H1 (cell line): ENCODE data around the gene CCDC141. TPM values are rescaled to one million over a fixed set of nuclear protein-coding genes. Genes with fewer than 3 reads are reported as not detected.

ENCODE experiments used
- CTCF ChIA-PET: fragments of 300-600 bp; sonication (Branson Sonifier 250); formaldehyde crosslinking; loops from one replicate; lab custom pipeline; 2021; ENCODE audit not compliant: partially characterized antibody; lab: Charles Lee
- POLR2A ChIA-PET: fragments of 300-600 bp; sonication (Branson Sonifier 250); formaldehyde crosslinking; loops from one replicate; lab custom pipeline; 2021; ENCODE audit warnings: inconsistent platforms; ENCODE audit not compliant: partially characterized antibody; lab: Charles Lee
- DNase-seq, 2 experiments: peaks; one replicate each; pipeline versions ENCODE4 v3.0.0 to v3.0.0-alpha.2; 2010 to 2022; ENCODE audit warnings: low spot score in 2 of 2, low read depth in 1 of 2, mixed read lengths in 1 of 2
- FAIRE-seq: peaks from 2 replicates; lab custom pipeline; 2011; peaks lifted over from hg19 to GRCh38; lab: Jason Lieb, UNC
- H2AFZ ChIP-seq: 2 replicates; pipeline ENCODE4 v1.8.1; 2012; ENCODE audit warnings: low read length, inconsistent platforms
- H2AK5ac ChIP-seq: 2 replicates; pipeline ENCODE4 v1.6.1; 2013; ENCODE audit warnings: low read depth, low read length
- H2BK120ac ChIP-seq: replicated peaks from 2 replicates; pipeline ENCODE3; 2013; ENCODE audit warnings: low read depth, low read length, inconsistent platforms
- H2BK12ac ChIP-seq: 2 replicates; pipeline ENCODE4 v1.6.1; 2013; ENCODE audit warnings: low read depth, low read length
- H2BK15ac ChIP-seq: 2 replicates; pipeline ENCODE4 v1.6.1; 2013; ENCODE audit warnings: low read length
- H2BK20ac ChIP-seq: 2 replicates; pipeline ENCODE4 v1.6.1; 2013; ENCODE audit warnings: low read length
- H2BK5ac ChIP-seq: 2 replicates; pipeline ENCODE4 v1.6.1; 2013; ENCODE audit warnings: low read depth, low read length
- H3K14ac ChIP-seq: 2 replicates; pipeline ENCODE4 v1.6.1; 2013; ENCODE audit warnings: inconsistent platforms; ENCODE audit not compliant: insufficient read length
- H3K18ac ChIP-seq: 2 replicates; pipeline ENCODE4 v1.6.1; 2013; ENCODE audit warnings: low read length; ENCODE audit errors: extremely low read depth
- H3K23ac ChIP-seq: 2 replicates; pipeline ENCODE4 v1.6.1; 2013; ENCODE audit warnings: inconsistent platforms; ENCODE audit not compliant: insufficient read length
- H3K23me2 ChIP-seq: 2 replicates; pipeline ENCODE4 v1.6.1; 2013; ENCODE audit warnings: low read depth, low read length
- H3K27ac ChIP-seq: 2 replicates; pipeline ENCODE4 v1.6.1; 2011; ENCODE audit warnings: low read depth, low read length, inconsistent platforms
- H3K27me3 ChIP-seq, 4 experiments: replicated peaks in 1 of 4; 1 replicate in 1 of 4; 2 replicates in 3 of 4; pipeline versions ENCODE4 v1.6.1 to v1.8.1; 2011 to 2013; ENCODE audit warnings: low read length in 3 of 4, mild to moderate bottlenecking in 3 of 4, inconsistent platforms in 2 of 4, mixed read lengths in 2 of 4, moderate library complexity in 1 of 4; ENCODE audit not compliant: control insufficient read depth in 3 of 4, insufficient read depth in 3 of 4; ENCODE audit errors: extremely low read depth in 1 of 4
- H3K36me3 ChIP-seq, 4 experiments: 2 replicates each; pipeline versions ENCODE4 v1.6.1 to v1.8.1; 2011 to 2013; ENCODE audit warnings: mild to moderate bottlenecking in 4 of 4, low read length in 3 of 4, moderate library complexity in 2 of 4, control low read depth in 1 of 4, inconsistent platforms in 1 of 4; ENCODE audit not compliant: insufficient read depth in 4 of 4, control insufficient read depth in 2 of 4
- H3K4ac ChIP-seq: replicated peaks from 2 replicates; pipeline ENCODE3; 2013; ENCODE audit warnings: low read length, low read depth, mixed read lengths, inconsistent platforms; ENCODE audit not compliant: insufficient read length
- H3K4me1 ChIP-seq, 4 experiments: replicated peaks in 1 of 4; 1 replicate in 1 of 4; 2 replicates in 3 of 4; pipeline versions ENCODE4 v1.6.1 to v1.8.1; 2011 to 2013; ENCODE audit warnings: low read length in 3 of 4, inconsistent platforms in 2 of 4, mixed read lengths in 1 of 4; ENCODE audit not compliant: insufficient read depth in 4 of 4, control insufficient read depth in 3 of 4
- H3K4me2 ChIP-seq, 2 experiments: 2 replicates each; pipeline versions ENCODE4 v1.6.1 to v1.8.1; 2011 to 2013; ENCODE audit warnings: low read depth in 2 of 2, low read length in 2 of 2, control low read depth in 1 of 2, inconsistent platforms in 1 of 2, mild to moderate bottlenecking in 1 of 2; ENCODE audit not compliant: insufficient read depth in 1 of 2
- H3K4me3 ChIP-seq, 4 experiments: fragments of 200-600, 300-600 bp in 1 of 4; sonication (generic), shearing (Covaris generic), sonication (Bioruptor Twin) in 1 of 4; 2 replicates each; pipeline versions ENCODE4 v1.5.1 to v1.8.1; 2011 to 2016; ENCODE audit warnings: low read length in 4 of 4, low read depth in 3 of 4, control low read depth in 2 of 4, inconsistent platforms in 2 of 4, mild to moderate bottlenecking in 2 of 4, mixed read lengths in 1 of 4, moderate library complexity in 1 of 4; ENCODE audit not compliant: insufficient read depth in 2 of 4; ENCODE audit errors: extremely low read depth in 1 of 4
- H3K56ac ChIP-seq: replicated peaks from 2 replicates; pipeline ENCODE3; 2013; ENCODE audit warnings: low read depth, mild to moderate bottlenecking, mixed read lengths, low read length, inconsistent platforms; ENCODE audit not compliant: insufficient read length
- H3K79me1 ChIP-seq: 2 replicates; pipeline ENCODE4 v1.6.1; 2013; ENCODE audit warnings: low read depth, low read length, control low read depth
- H3K79me2 ChIP-seq, 2 experiments: 2 replicates each; pipeline versions ENCODE4 v1.6.1 to v1.8.1; 2012 to 2013; ENCODE audit warnings: low read length in 2 of 2, mild to moderate bottlenecking in 2 of 2, inconsistent platforms in 1 of 2; ENCODE audit not compliant: insufficient read depth in 2 of 2, control insufficient read depth in 1 of 2
- H3K9ac ChIP-seq, 4 experiments: replicated peaks in 1 of 4; 1 replicate in 1 of 4; 2 replicates in 3 of 4; pipeline versions ENCODE4 v1.6.1 to v1.8.1; 2011 to 2013; ENCODE audit warnings: low read depth in 3 of 4, low read length in 3 of 4, control low read depth in 2 of 4, mild to moderate bottlenecking in 2 of 4, moderate library complexity in 2 of 4, inconsistent platforms in 1 of 4; ENCODE audit errors: extremely low read depth in 1 of 4
- H3K9me3 ChIP-seq, 2 experiments: 2 replicates each; pipeline versions ENCODE4 v1.6.1 to v1.8.1; 2012 to 2013; ENCODE audit warnings: mild to moderate bottlenecking in 2 of 2, moderate library complexity in 2 of 2, control low read depth in 1 of 2, inconsistent platforms in 1 of 2, low read depth in 1 of 2, low read length in 1 of 2, mixed read lengths in 1 of 2; ENCODE audit not compliant: insufficient read depth in 2 of 2
- H4K20me1 ChIP-seq, 2 experiments: replicated peaks in 1 of 2; 2 replicates each; pipeline versions ENCODE3 to v1.8.1; 2011 to 2013; ENCODE audit warnings: inconsistent platforms in 2 of 2, low read length in 2 of 2, mild to moderate bottlenecking in 1 of 2; ENCODE audit not compliant: insufficient read depth in 2 of 2, control insufficient read depth in 1 of 2
- H4K5ac ChIP-seq: 2 replicates; pipeline ENCODE4 v1.6.1; 2013; ENCODE audit warnings: low read length, low read depth, mixed read lengths, inconsistent platforms; ENCODE audit not compliant: insufficient read length
- H4K8ac ChIP-seq: 2 replicates; pipeline ENCODE4 v1.8.0; 2013; ENCODE audit warnings: mild to moderate bottlenecking, moderate library complexity, low read length, inconsistent platforms; ENCODE audit not compliant: insufficient read depth; ENCODE audit errors: extremely low read depth
- H4K91ac ChIP-seq: replicated peaks from 2 replicates; pipeline ENCODE3; 2013; ENCODE audit warnings: low read length, mixed read lengths, inconsistent platforms; ENCODE audit not compliant: insufficient read length
- BCL11A ChIP-seq, 2 experiments: IDR thresholded peaks; one replicate each; pipeline ENCODE4 v1.6.1; 2011; ENCODE audit warnings: low read depth in 2 of 2, low read length in 2 of 2, mild to moderate bottlenecking in 2 of 2
- HDAC6 ChIP-seq: IDR thresholded peaks from one replicate; pipeline ENCODE4 v1.7.1; 2012; ENCODE audit warnings: low read depth, mild to moderate bottlenecking, inconsistent platforms, low read length, moderate library complexity
- SIX5 ChIP-seq: IDR thresholded peaks from 2 replicates; pipeline ENCODE4 v1.6.1; 2011; ENCODE audit warnings: mild to moderate bottlenecking, low read depth, low read length
- WGBS, 2 experiments: shearing (Covaris generic) in 1 of 2; methylation state at CpG; one replicate each; pipeline versions ENCODE4 v1.1.6 to v1.1.7; 2013 to 2015; ENCODE audit warnings: low lambda C conversion rate in 2 of 2, mixed read lengths in 2 of 2, inconsistent platforms in 1 of 2, low coverage in 1 of 2, missing lambda C conversion rate in 1 of 2; ENCODE audit not compliant: insufficient replicate concordance in 2 of 2, insufficient coverage in 1 of 2, insufficient read length in 1 of 2; ENCODE audit errors: extremely low coverage in 1 of 2, missing lambda C conversion rate in 1 of 2; 5-methylcytosine and 5-hydroxymethylcytosine counted together
- polyA plus RNA-seq, 7 experiments: library from polyadenylated mRNA; depleted of rRNA in 3 of 7; stranded (reverse) in 5 of 7; unstranded in 2 of 7; fragments of >200 nt in 5 of 7; fragments of 200-250 nt in 2 of 7; gene quantifications; 1 replicate in 5 of 7; 2 replicates in 1 of 7; 4 replicates in 1 of 7; pipeline versions ENCODE4 v1.2.1 to v1.2.3, GENCODE V29; 2011 to 2013; ENCODE audit warnings: missing spikeins in 2 of 7, mixed read lengths in 2 of 7
- total RNA-seq: library from RNA; stranded (reverse); fragmentation: NEBNext Ultra II Directional; extraction: Animal tissue kit (Norgen Biotek cat#: 25700); gene quantifications from 2 replicates; pipeline ENCODE4 v1.2.1, GENCODE V29; 2021

The CCDC141 gene
- total and polyA plus RNA-seq, 2 of the 8 experiments (the other 6 are each of a cell fraction or from before 2014, with no cell fraction given), result 0.56 to 21.6 TPM

DNA sequence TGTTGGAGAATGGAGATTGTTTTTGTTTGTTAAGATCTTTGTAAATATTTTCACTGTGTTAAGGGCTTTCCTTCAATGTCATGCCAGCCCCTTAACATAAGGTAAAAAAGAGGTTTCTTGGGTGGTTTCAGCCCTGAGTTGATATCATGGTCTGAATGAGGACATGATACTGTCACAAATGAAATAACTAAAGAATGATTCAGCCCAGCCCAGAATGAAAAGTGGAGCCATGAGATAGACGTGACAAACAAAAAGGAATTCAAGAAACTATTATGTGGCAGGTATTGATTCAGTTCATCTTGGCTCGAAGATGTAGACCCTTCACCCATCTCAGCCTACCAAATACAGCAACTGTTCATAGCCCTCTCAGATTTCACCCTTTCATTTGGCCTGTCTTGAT lies 154.1 kb downstream of the CCDC141 start:
- Histone ChIP-seq H3K4me1 (peaks cover 0 to 3% (median 0%) of the 10 kb centered on the region in 4 experiments; a peak in 2 of 7 replicates), H3K4me3 (no peak overlapping the region), H2BK5ac (no peak overlapping the region), H2BK12ac (no peak overlapping the region), H3K56ac (no peak overlapping the region), H3K14ac (no peak overlapping the region), H3K9ac (no peak overlapping the region), H3K36me3 (no peaks in the 10 kb centered on the region), H3K23ac (no peak overlapping the region), H3K18ac (no peak overlapping the region), H2BK120ac (no peak overlapping the region), H2AK5ac (no peak overlapping the region), H3K27ac (no peak overlapping the region), H3K4me2 (no peak overlapping the region), H3K23me2 (no peaks in the 10 kb centered on the region; the same call in 1 of the 2 replicates), H3K79me2 (no peaks in the 10 kb centered on the region), H4K20me1 (no peaks in the 10 kb centered on the region), H3K4ac (no peak overlapping the region), H2AFZ (no peak overlapping the region), H3K27me3 (no peaks in the 10 kb centered on the region), H2BK20ac (no peak overlapping the region), H4K91ac (no peak overlapping the region), H4K5ac (no peak overlapping the region), H2BK15ac (no peak overlapping the region), H3K79me1 (no peaks in the 10 kb centered on the region), H4K8ac (no peak overlapping the region), H3K9me3 (no peaks in the 10 kb centered on the region)
- WGBS, 2 experiments, result 87% methylated on average over 2 of the region's 2 CpGs; no CpG with 5 or more reads in 1 of the 2 experiments
- CTCF ChIA-PET, result interaction anchor here (1.4 kb wide), 1 partner anchor 19 kb away, joined by 4 read pairs; no protein-coding TSS in a partner anchor
- no peak for DNase-seq
- FAIRE-seq, result no peak
- POLR2A ChIA-PET, result no interaction called here
- no peak for TF ChIP-seq HDAC6
- no peak for TF ChIP-seq BCL11A (IDR thresholded peaks at IDR 0.05; ENCODE audit: low read depth in 2 of 2, low read length in 2 of 2)
- TF ChIP-seq SIX5, result no peak
